Prostate gland (tissue), 2 donors: ENCODE measurements around the gene ZNF730.
"Not testable (repeated sequence)": the region's sequence is repeated elsewhere in the genome, so short reads cannot be mapped to it uniquely, and the experiment has no call there.

ENCODE experiments used
- POLR2A ChIP-seq: fragments of 450-650 bp; IDR thresholded peaks from one replicate; pipeline ENCODE4 v1.6.1; 2016; ENCODE audit warnings: antibody characterized with exemption, mild to moderate bottlenecking
- POLR2AphosphoS5 ChIP-seq: sonication (generic); formaldehyde crosslinking; IDR thresholded peaks from one replicate; pipeline ENCODE4 v1.6.1; 2017; ENCODE audit warnings: antibody characterized with exemption
- TF ChIP-seq, protein P1 (sequence below), 4 experiments: fragments of 200-600 bp in 2 of 4; fragments of 450-650 bp in 2 of 4; sonication (generic) in 2 of 4; IDR thresholded peaks; 1 replicate in 3 of 4; 2 replicates in 1 of 4; pipeline ENCODE4 v1.5.1; 2016 to 2019; ENCODE audit warnings: antibody characterized with exemption in 4 of 4, mild to moderate bottlenecking in 2 of 4, moderate library complexity in 2 of 4

DNA sequence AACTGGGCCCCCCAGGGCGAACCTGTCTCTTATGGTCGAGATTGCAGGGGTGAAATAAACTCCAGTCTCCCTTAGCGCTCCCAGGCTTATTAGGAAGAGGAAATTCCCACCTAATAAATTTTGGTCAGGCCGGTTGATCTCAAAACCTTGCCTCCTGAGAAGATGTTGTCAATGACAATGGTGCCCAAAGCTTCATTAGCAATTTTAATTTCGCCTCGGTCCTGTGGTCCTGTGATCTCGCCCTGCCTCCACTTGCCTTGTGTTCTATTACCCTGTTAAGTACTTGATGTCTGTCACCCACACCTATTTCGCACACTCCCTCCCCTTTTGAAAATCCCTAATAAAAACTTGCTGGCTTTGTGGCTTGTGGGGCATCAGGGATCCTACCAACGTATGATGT lies 51.5 kb downstream of the ZNF730 start:
- TF ChIP-seq, protein P1, sequence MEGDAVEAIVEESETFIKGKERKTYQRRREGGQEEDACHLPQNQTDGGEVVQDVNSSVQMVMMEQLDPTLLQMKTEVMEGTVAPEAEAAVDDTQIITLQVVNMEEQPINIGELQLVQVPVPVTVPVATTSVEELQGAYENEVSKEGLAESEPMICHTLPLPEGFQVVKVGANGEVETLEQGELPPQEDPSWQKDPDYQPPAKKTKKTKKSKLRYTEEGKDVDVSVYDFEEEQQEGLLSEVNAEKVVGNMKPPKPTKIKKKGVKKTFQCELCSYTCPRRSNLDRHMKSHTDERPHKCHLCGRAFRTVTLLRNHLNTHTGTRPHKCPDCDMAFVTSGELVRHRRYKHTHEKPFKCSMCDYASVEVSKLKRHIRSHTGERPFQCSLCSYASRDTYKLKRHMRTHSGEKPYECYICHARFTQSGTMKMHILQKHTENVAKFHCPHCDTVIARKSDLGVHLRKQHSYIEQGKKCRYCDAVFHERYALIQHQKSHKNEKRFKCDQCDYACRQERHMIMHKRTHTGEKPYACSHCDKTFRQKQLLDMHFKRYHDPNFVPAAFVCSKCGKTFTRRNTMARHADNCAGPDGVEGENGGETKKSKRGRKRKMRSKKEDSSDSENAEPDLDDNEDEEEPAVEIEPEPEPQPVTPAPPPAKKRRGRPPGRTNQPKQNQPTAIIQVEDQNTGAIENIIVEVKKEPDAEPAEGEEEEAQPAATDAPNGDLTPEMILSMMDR (IDR thresholded peaks at IDR 0.05): not testable (repeated sequence)
- not testable (repeated sequence) for TF ChIP-seq POLR2AphosphoS5, POLR2A
